ENCODE results near the gene KCNK18.

- TF ChIP-seq CTCF (conservative IDR thresholded peaks at IDR 0.05) (no peak), ZFX (IDR thresholded peaks at IDR 0.05) (no peak)
Measured at GRCh38 chr10:117189557-117189956, 7.7 kb upstream of the KCNK18 start.

Data from C4-2B (cell line).